ENCODE data around the gene SSC5D.

DNA sequence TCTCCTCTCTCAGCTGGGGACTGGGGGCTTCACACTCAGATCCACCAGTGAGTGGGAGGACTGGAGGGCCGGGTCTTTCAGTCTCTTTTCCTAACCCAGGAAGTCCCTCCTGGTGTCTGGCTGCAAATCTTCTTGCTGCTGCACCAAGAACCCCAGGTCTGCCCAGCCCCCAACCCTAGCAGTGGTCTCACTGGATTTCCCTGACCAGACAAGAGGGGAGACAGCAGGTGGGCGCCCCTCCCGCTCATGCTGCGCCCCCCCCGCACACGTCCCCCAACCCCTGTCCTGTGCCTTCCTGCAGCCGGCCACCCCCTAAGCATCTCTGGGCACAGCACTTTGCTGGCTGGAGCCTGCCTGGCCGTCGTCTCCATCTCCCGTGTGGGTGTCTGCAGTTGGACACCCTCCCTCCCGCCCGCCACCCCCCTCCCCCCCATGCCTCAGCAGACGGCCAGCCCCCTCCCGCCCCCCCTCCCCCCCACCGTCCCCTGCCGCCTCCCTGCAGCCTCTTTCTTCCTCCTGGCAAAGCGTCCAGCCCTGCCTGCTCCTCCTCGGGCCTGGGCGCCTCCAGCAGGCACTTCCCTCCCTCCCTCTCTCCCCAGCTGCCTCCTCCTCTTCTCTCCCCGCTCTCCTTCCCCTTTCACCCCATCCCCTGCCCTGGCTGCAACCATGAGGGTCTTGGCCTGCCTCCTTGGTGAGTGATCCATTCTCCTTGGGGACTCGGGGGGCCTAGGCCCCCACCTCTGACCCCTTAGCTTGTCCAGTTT, at the start of gene SSC5D:
- TF ChIP-seq POLR2A (IDR thresholded peaks at IDR 0.05; ENCODE audit: low read depth, low read length) (no peak), POLR2AphosphoS5 (IDR thresholded peaks at IDR 0.05; ENCODE audit: low read depth, low read length) (no peak), TAF1 (IDR thresholded peaks at IDR 0.05; ENCODE audit: low read depth, low read length) (no peak), POU2F2 (IDR thresholded peaks at IDR 0.05; ENCODE audit: low read depth, low read length) (no peak), SPI1 (IDR thresholded peaks at IDR 0.05; ENCODE audit: low read depth, low read length) (no peak), PAX5 (IDR thresholded peaks at IDR 0.05; ENCODE audit: insufficient read depth, low read length, severe bottlenecking) (no peak)

Data from GM12891 (cell line).